ENCODE data around the gene CILP.

GRCh38 chr15:65255486-65256140 is 44.3 kb upstream of the CILP start:
- TF ChIP-seq, protein P1, sequence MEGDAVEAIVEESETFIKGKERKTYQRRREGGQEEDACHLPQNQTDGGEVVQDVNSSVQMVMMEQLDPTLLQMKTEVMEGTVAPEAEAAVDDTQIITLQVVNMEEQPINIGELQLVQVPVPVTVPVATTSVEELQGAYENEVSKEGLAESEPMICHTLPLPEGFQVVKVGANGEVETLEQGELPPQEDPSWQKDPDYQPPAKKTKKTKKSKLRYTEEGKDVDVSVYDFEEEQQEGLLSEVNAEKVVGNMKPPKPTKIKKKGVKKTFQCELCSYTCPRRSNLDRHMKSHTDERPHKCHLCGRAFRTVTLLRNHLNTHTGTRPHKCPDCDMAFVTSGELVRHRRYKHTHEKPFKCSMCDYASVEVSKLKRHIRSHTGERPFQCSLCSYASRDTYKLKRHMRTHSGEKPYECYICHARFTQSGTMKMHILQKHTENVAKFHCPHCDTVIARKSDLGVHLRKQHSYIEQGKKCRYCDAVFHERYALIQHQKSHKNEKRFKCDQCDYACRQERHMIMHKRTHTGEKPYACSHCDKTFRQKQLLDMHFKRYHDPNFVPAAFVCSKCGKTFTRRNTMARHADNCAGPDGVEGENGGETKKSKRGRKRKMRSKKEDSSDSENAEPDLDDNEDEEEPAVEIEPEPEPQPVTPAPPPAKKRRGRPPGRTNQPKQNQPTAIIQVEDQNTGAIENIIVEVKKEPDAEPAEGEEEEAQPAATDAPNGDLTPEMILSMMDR (IDR thresholded peaks at IDR 0.05), result no peak
- TF ChIP-seq POLR2A (IDR thresholded peaks at IDR 0.05), result no peak

Measured in esophagus squamous epithelium (tissue), 4 donors.